Osteoblast (primary cell): ENCODE data around the gene HOXA10. TPM values are rescaled to one million over a fixed set of nuclear protein-coding genes. Genes with fewer than 3 reads are reported as not detected.

Experiments used
- DNase-seq: peaks from one replicate; pipeline ENCODE4 v3.0.0; 2011; ENCODE audit warnings: low spot score, mixed read lengths; ENCODE audit not compliant: insufficient read length; ENCODE audit errors: missing footprints
- H2AFZ ChIP-seq: 2 replicates; pipeline ENCODE4 v1.6.0; 2011; ENCODE audit warnings: mild to moderate bottlenecking, low read length
- H3K27ac ChIP-seq: 2 replicates; pipeline ENCODE4 v1.5.1; 2011; ENCODE audit warnings: mild to moderate bottlenecking, low read depth, low read length, moderate library complexity
- H3K27me3 ChIP-seq: 2 replicates; pipeline ENCODE4 v1.6.0; 2012; ENCODE audit warnings: mild to moderate bottlenecking, control low read depth, inconsistent platforms, low read length, moderate library complexity; ENCODE audit not compliant: insufficient read depth
- H3K36me3 ChIP-seq: 2 replicates; pipeline ENCODE4 v1.5.1; 2011; ENCODE audit warnings: mild to moderate bottlenecking, low read length, control low read depth, moderate library complexity; ENCODE audit not compliant: insufficient read depth
- H3K4me1 ChIP-seq: 2 replicates; pipeline ENCODE4 v1.5.1; 2011; ENCODE audit warnings: mild to moderate bottlenecking, low read length, control low read depth, moderate library complexity; ENCODE audit not compliant: insufficient read depth
- H3K4me2 ChIP-seq: 2 replicates; pipeline ENCODE4 v1.6.0; 2011; ENCODE audit warnings: mild to moderate bottlenecking, low read length; ENCODE audit not compliant: insufficient read depth
- H3K4me3 ChIP-seq: fragments of 200-600 bp; sonication (generic); 3 replicates; pipeline ENCODE4 v1.5.1; 2012; ENCODE audit warnings: mild to moderate bottlenecking, low read length, inconsistent platforms; ENCODE audit not compliant: insufficient read depth
- H3K79me2 ChIP-seq: 2 replicates; pipeline ENCODE4 v1.6.0; 2012; ENCODE audit warnings: mild to moderate bottlenecking, low read length, control low read depth, inconsistent platforms; ENCODE audit not compliant: insufficient read depth
- H3K9me3 ChIP-seq: 2 replicates; pipeline ENCODE4 v1.5.1; 2011; ENCODE audit warnings: low read depth, low read length, control low read depth
- H4K20me1 ChIP-seq: 2 replicates; pipeline ENCODE4 v1.6.0; 2012; ENCODE audit warnings: mild to moderate bottlenecking, low read length, control low read depth; ENCODE audit not compliant: insufficient read depth
- CTCF ChIP-seq: IDR thresholded peaks from 2 replicates; pipeline ENCODE4 v1.5.1; 2011; ENCODE audit warnings: mild to moderate bottlenecking, low read depth, low read length, moderate library complexity; ENCODE audit errors: extremely low read depth
- total RNA-seq: library from RNA; depleted of rRNA; stranded (reverse); fragments of >200 nt; gene quantifications from 2 replicates; pipeline ENCODE4 v1.2.3, GENCODE V29; 2012

Gene HOXA10
- total RNA-seq, 1 donor, result 43.1 TPM

- Histone ChIP-seq H3K4me2 (peak overlapping the region; percentile 83), H3K4me3 (peak overlapping the region; percentile 67), H4K20me1 (no peaks in the 10 kb centered on the region), H3K27me3 (peaks cover 13% of the 10 kb centered on the region), H3K36me3 (no peaks in the 10 kb centered on the region), H3K27ac (no peak overlapping the region), H3K4me1 (peaks cover 18% of the 10 kb centered on the region), H3K79me2 (peaks cover 18% of the 10 kb centered on the region), H3K9me3 (no peaks in the 10 kb centered on the region), H2AFZ (peak overlapping the region; percentile 84)
- peak; percentile 90 for DNase-seq
- TF ChIP-seq CTCF, result no peak
Observed at GRCh38 chr7:27204851-27205322, 30.8 kb upstream of the HOXA10 start.

DNA sequence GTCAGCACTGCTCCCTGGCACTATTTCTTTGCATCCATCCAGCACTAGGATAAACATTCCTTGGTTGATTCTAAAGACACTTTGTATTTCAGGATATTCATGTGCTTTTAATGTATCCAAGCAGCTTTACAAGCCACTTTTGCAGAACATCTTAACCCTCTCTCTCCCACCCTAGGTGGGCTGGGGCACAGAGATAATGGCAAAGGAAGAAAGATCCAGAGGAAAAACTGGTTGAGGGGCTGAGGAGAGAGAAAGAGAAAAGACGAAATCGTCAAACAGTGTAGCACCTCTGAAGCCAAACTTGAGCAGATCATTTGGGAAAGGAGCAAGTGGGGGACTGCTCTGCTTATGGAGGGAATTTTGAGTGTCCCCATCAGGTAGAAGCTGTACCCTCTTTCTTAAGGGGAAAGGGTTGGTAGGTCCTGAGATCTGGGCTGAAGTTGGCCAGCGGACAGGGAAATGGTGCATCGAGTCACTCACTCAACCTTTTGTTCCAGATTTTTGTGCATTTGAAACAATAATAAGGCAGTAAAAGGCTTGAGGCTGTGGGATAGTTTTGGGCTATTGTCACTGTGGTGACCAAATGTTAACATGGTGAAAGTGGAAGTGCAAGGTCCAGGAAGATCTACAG lies 30.0 kb upstream of the HOXA10 start:
- TF ChIP-seq CTCF, result no peak
- Histone ChIP-seq H3K4me2 (peak overlapping the region; percentile 83), H3K4me3 (peak overlapping the region; percentile 67), H3K27me3 (peaks cover 15% of the 10 kb centered on the region), H4K20me1 (no peaks in the 10 kb centered on the region), H3K27ac (no peak overlapping the region), H2AFZ (no peak overlapping the region), H3K4me1 (peaks cover 18% of the 10 kb centered on the region), H3K9me3 (no peaks in the 10 kb centered on the region), H3K36me3 (no peaks in the 10 kb centered on the region), H3K79me2 (peaks cover 22% of the 10 kb centered on the region)
- DNase-seq, result no peak

DNA sequence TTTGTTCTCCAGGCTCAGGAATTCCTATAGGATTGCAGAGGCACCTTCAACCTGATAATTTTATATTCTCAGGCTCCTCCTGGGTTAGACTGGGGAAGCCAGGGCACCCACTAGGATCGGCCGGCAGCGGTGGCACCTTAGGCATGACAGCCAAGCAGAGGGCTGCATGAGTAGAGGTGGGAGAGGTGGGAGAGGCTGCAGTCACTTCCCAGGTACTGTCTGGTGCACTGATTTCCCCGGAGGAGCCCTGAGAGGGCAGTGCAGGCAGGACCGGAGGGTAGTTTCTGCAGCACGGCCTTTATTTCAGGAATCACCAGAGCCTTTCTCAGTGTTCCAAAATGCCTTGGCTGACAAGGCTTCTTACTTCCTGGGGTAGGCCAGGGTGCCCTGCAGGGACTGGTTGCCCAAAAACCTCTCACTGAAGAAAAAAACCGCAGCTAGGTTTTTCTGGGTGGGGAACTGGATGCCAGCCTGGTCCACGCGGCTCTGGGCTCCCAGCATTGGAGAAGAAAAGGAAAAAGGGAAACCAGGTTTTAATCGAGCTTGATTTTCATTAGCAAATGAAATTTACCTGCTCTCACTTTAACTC lies 29.3 kb upstream of the HOXA10 start:
- Histone ChIP-seq H4K20me1 (no peaks in the 10 kb centered on the region), H3K27me3 (peaks cover 20% of the 10 kb centered on the region), H3K27ac (no peak overlapping the region), H2AFZ (no peak overlapping the region), H3K4me2 (peak overlapping the region; percentile 83), H3K9me3 (no peaks in the 10 kb centered on the region), H3K79me2 (peaks cover 28% of the 10 kb centered on the region), H3K4me1 (peaks cover 18% of the 10 kb centered on the region), H3K4me3 (no peak overlapping the region), H3K36me3 (no peaks in the 10 kb centered on the region)
- no peak for DNase-seq
- no peak for TF ChIP-seq CTCF

DNA sequence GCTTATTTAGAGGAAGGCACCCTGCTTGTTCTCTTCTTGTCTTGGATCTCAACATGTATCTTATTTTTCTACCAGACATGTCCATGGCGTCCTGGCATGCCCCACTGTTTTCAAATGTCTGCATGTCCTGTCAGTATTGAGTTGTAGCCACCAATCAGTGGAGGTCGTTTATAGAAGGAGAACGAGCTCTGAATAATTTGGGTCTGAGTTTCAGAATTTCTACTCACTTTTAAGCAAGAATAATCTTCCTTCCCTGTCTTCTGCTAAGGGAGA lies 28.7 kb upstream of the HOXA10 start:
- no peak overlapping the region for H2AFZ ChIP-seq
- H4K20me1 ChIP-seq, result peaks cover 5% of the 10 kb centered on the region
- TF ChIP-seq CTCF, result no peak
- peaks cover 34% of the 10 kb centered on the region for H3K79me2 ChIP-seq
- DNase-seq, result no peak
- H3K4me2 ChIP-seq, result peak overlapping the region; percentile 83
- no peak overlapping the region for H3K4me3 ChIP-seq
- H3K36me3 ChIP-seq, result no peaks in the 10 kb centered on the region
- H3K27me3 ChIP-seq, result peaks cover 27% of the 10 kb centered on the region
- no peak overlapping the region for H3K27ac ChIP-seq
- H3K4me1 ChIP-seq, result peaks cover 18% of the 10 kb centered on the region
- H3K9me3 ChIP-seq, result no peaks in the 10 kb centered on the region
